IMR-90 (cell line): ENCODE measurements around the gene INHA. TPM values are rescaled to one million over a fixed set of nuclear protein-coding genes. Genes with fewer than 3 reads are reported as not detected.
A peak's percentile ranks its signal among the peaks of the same experiment; 100 is the strongest.

Experiments used
- ATAC-seq: fragments of 200-7000 bp; cut with Tn5 transposase; 2 replicates; pipeline ENCODE4 v1.9.1; 2020; ENCODE audit warnings: low read depth, mild to moderate bottlenecking, moderate library complexity
- BruUV-seq: library from RNA; stranded (reverse); fragments of 400-500 nt; replicated peaks from 2 replicates; lab custom pipeline; 2021; lab: Mats Ljungman, UMichigan
- CTCF ChIA-PET: fragments of 300-600 bp; formaldehyde crosslinking; extraction: SDS; loops from one replicate; lab custom pipeline; 2021; ENCODE audit warnings: antibody characterized with exemption; lab: Yijun Ruan, JAX
- POLR2A ChIA-PET: fragments of 300-600 bp; sonication (Branson Sonifier 250); formaldehyde crosslinking; loops from one replicate; lab custom pipeline; 2022; ENCODE audit warnings: antibody characterized with exemption; ENCODE audit not compliant: unreplicated experiment; lab: Charles Lee
- DNase-seq: peaks from one replicate; pipeline ENCODE4 v3.0.0; 2013
- H2AFZ ChIP-seq: replicated peaks from 2 replicates; pipeline ENCODE3; 2013; ENCODE audit warnings: low read length, mild to moderate bottlenecking; ENCODE audit not compliant: poor library complexity
- H2AK5ac ChIP-seq: 2 replicates; pipeline ENCODE4 v1.6.1; 2013; ENCODE audit warnings: low read depth, low read length, inconsistent platforms
- H2AK9ac ChIP-seq: replicated peaks from 2 replicates; pipeline ENCODE3; 2013; ENCODE audit warnings: mild to moderate bottlenecking, low read depth, low read length, moderate library complexity; ENCODE audit not compliant: poor library complexity
- H2BK120ac ChIP-seq: 2 replicates; pipeline ENCODE4 v1.6.1; 2013; ENCODE audit warnings: low read depth, low read length, inconsistent platforms
- H2BK15ac ChIP-seq: 3 replicates; pipeline ENCODE4 v1.6.1; 2013; ENCODE audit warnings: low read depth, low read length, inconsistent platforms
- H2BK20ac ChIP-seq: 2 replicates; pipeline ENCODE4 v1.6.1; 2013; ENCODE audit warnings: low read depth, mild to moderate bottlenecking, inconsistent platforms, low read length, moderate library complexity
- H2BK5ac ChIP-seq: 2 replicates; pipeline ENCODE4 v1.6.1; 2013; ENCODE audit warnings: mild to moderate bottlenecking, low read depth, low read length, inconsistent platforms; ENCODE audit not compliant: poor library complexity, severe bottlenecking
- H3K14ac ChIP-seq: replicated peaks from 2 replicates; pipeline ENCODE4 v1.6.1; 2013; ENCODE audit warnings: low read depth, low read length, inconsistent platforms
- H3K18ac ChIP-seq: 2 replicates; pipeline ENCODE4 v1.6.1; 2013; ENCODE audit warnings: low read depth, low read length, control low read depth
- H3K23ac ChIP-seq: 2 replicates; pipeline ENCODE4 v1.6.1; 2013; ENCODE audit warnings: low read depth, low read length, inconsistent platforms
- H3K27ac ChIP-seq: 2 replicates; pipeline ENCODE4 v1.5.1; 2013; ENCODE audit warnings: mild to moderate bottlenecking, control low read depth, low read length; ENCODE audit not compliant: insufficient read depth
- H3K27me3 ChIP-seq: 2 replicates; pipeline ENCODE4 v1.6.1; 2013; ENCODE audit warnings: low read length; ENCODE audit not compliant: control insufficient read depth, insufficient read depth
- H3K36me3 ChIP-seq: 2 replicates; pipeline ENCODE4 v1.6.1; 2013; ENCODE audit warnings: low read length, mixed read lengths; ENCODE audit not compliant: control insufficient read depth, insufficient read depth
- H3K4ac ChIP-seq: 2 replicates; pipeline ENCODE4 v1.6.1; 2013; ENCODE audit warnings: low read depth, low read length, inconsistent platforms
- H3K4me1 ChIP-seq: 2 replicates; pipeline ENCODE4 v1.6.1; 2013; ENCODE audit warnings: low read length, mixed read lengths; ENCODE audit not compliant: control insufficient read depth, insufficient read depth
- H3K4me2 ChIP-seq: 2 replicates; pipeline ENCODE4 v1.6.1; 2013; ENCODE audit warnings: low read depth, mild to moderate bottlenecking, control low read depth, low read length, moderate library complexity
- H3K4me3 ChIP-seq: 2 replicates; pipeline ENCODE4 v1.5.1; 2013; ENCODE audit warnings: low read depth, mild to moderate bottlenecking, control low read depth, low read length, moderate library complexity; ENCODE audit not compliant: insufficient read depth
- H3K56ac ChIP-seq: 2 replicates; pipeline ENCODE4 v1.6.1; 2013; ENCODE audit warnings: low read length, inconsistent platforms; ENCODE audit not compliant: insufficient read depth; ENCODE audit errors: extremely low read depth
- H3K79me1 ChIP-seq, 2 experiments: 2 replicates each; pipeline ENCODE4 v1.6.1; 2013; ENCODE audit warnings: low read length in 2 of 2, inconsistent platforms in 1 of 2, low read depth in 1 of 2
- H3K9ac ChIP-seq: 2 replicates; pipeline ENCODE4 v1.6.1; 2013; ENCODE audit warnings: low read depth, low read length, control low read depth
- H3K9me1 ChIP-seq: 2 replicates; pipeline ENCODE4 v1.6.1; 2013; ENCODE audit warnings: low read length, inconsistent platforms; ENCODE audit not compliant: insufficient read depth
- H3K9me3 ChIP-seq: 2 replicates; pipeline ENCODE4 v1.6.1; 2013; ENCODE audit warnings: low read length; ENCODE audit not compliant: control insufficient read depth, insufficient read depth
- H4K20me1 ChIP-seq: 2 replicates; pipeline ENCODE4 v1.6.1; 2013; ENCODE audit warnings: low read length, inconsistent platforms; ENCODE audit not compliant: insufficient read depth
- H4K5ac ChIP-seq: 2 replicates; pipeline ENCODE4 v1.6.1; 2013; ENCODE audit warnings: mild to moderate bottlenecking, low read depth, low read length, control low read depth
- H4K8ac ChIP-seq, 2 experiments: 2 replicates each; pipeline ENCODE4 v1.6.1; 2013; ENCODE audit warnings: low read depth in 2 of 2, low read length in 2 of 2, control low read depth in 1 of 2, inconsistent platforms in 1 of 2
- H4K91ac ChIP-seq: 2 replicates; pipeline ENCODE4 v1.6.1; 2013; ENCODE audit warnings: low read depth, low read length, inconsistent platforms; ENCODE audit not compliant: insufficient read depth
- FOS ChIP-seq: fragments of 150-350 bp; IDR thresholded peaks from 2 replicates; pipeline ENCODE4 v1.6.1; 2016; ENCODE audit warnings: low read depth, low read length
- POLR2A ChIP-seq: IDR thresholded peaks from 2 replicates; pipeline ENCODE4 v1.6.1; 2012; ENCODE audit warnings: mild to moderate bottlenecking, low read depth, low read length
- WGBS, 2 experiments: methylation state at CpG; one replicate each; pipeline versions ENCODE4 v1.1.5 to v1.1.7; 2013; ENCODE audit warnings: missing lambda C conversion rate in 2 of 2; ENCODE audit not compliant: insufficient read length in 1 of 2; ENCODE audit errors: extremely low coverage in 2 of 2; 5-methylcytosine and 5-hydroxymethylcytosine counted together
- dilution Hi-C: fragments of 300-500 bp; cut with HindIII; formaldehyde crosslinking; loops from one replicate; pipeline ENCODE4 v1.14.3; 2018; ENCODE audit warnings: low sequenced_read_pairs; ENCODE audit not compliant: unreplicated experiment
- in situ Hi-C: fragments of 300-500 bp; cut with MboI; formaldehyde crosslinking; loops from 3 replicates; pipeline ENCODE4 v1.14.3; 2019; ENCODE audit warnings: low sequenced_read_pairs, inconsistent platforms, mixed read lengths
- intact Hi-C: fragments of 100-400 bp; cut with micrococcal nuclease; formaldehyde crosslinking; loops from 2 replicates; pipeline ENCODE4 v1.10.0; 2022
- polyA plus RNA-seq, 3 experiments: library from polyadenylated mRNA; depleted of rRNA; stranded (reverse); fragments of >200 nt; gene quantifications; 2 replicates each; pipeline ENCODE4 v1.2.3, GENCODE V29; 2012; ENCODE audit warnings: low replicate concordance in 1 of 3
- total RNA-seq: library from RNA; depleted of rRNA; stranded (reverse); fragments of >200 nt; gene quantifications from 2 replicates; pipeline ENCODE4 v1.2.3, GENCODE V29; 2012

INHA gene
- total and polyA plus RNA-seq, 2 of the 4 experiments (the other 2 are of a cell fraction), result 0.96 TPM; not detected in 1

- in situ Hi-C loops (no loop called here), intact Hi-C loops (no loop called here), dilution Hi-C loops (no loop called here)
- no peak overlapping the region for H3K9ac ChIP-seq
- no peak overlapping the region for H3K4me3 ChIP-seq
- H3K4me2 ChIP-seq, result no peak overlapping the region
- H3K9me3 ChIP-seq, result no peaks in the 10 kb centered on the region
- CTCF ChIA-PET, result no interaction called here
- H4K8ac ChIP-seq, result no peak overlapping the region
- H3K79me1 ChIP-seq, result peaks cover 11 to 18% of the 10 kb centered on the region in 2 experiments
- H3K23ac ChIP-seq, result no peak overlapping the region
- H3K56ac ChIP-seq, result no peak overlapping the region
- no peak overlapping the region for H3K27ac ChIP-seq
- no peak overlapping the region for H2BK15ac ChIP-seq
- H2BK5ac ChIP-seq, result no peak overlapping the region
- no TSS peak for BruUV-seq
- no peak overlapping the region for H4K5ac ChIP-seq
- peaks cover 10% of the 10 kb centered on the region for H3K4me1 ChIP-seq
- no peak overlapping the region for H2BK20ac ChIP-seq
- no peak overlapping the region for H3K14ac ChIP-seq
- no peak overlapping the region for H3K18ac ChIP-seq
- no peak overlapping the region for H2AK9ac ChIP-seq
- peaks cover 26% of the 10 kb centered on the region for H3K36me3 ChIP-seq
- H4K20me1 ChIP-seq, result peaks cover 8% of the 10 kb centered on the region; the same call in 1 of the 2 replicates
- H2AK5ac ChIP-seq, result no peak overlapping the region
- DNase-seq (no peak), ATAC-seq (no peak)
- H3K4ac ChIP-seq, result no peak overlapping the region
- H4K91ac ChIP-seq, result no peak overlapping the region
- POLR2A ChIA-PET, result no interaction called here
- no peaks in the 10 kb centered on the region for H3K27me3 ChIP-seq
- TF ChIP-seq POLR2A (no peak), FOS (no peak)
- WGBS, 2 experiments, result 96% methylated on average over 9 of the region's 18 CpGs; no CpG with 5 or more reads in 1 of the 2 experiments
- H2BK120ac ChIP-seq, result no peak overlapping the region
- peak overlapping the region; percentile 38 for H2AFZ ChIP-seq
- H3K9me1 ChIP-seq, result peaks cover 8% of the 10 kb centered on the region; the same call in 1 of the 2 replicates
These were observed 5.0 kb upstream of the INHA start for GRCh38 chr2:219567131-219567530.
